Measurements from ENCODE around the gene EHF. TPM values are rescaled to one million over a fixed set of nuclear protein-coding genes. Genes with fewer than 3 reads are reported as not detected.

EHF gene
- total and polyA plus RNA-seq, 9 of the 15 experiments (the other 6 are each of a cell fraction or from before 2014, with no cell fraction given) = 0.04 to 0.54 (median 0.37) TPM

DNA sequence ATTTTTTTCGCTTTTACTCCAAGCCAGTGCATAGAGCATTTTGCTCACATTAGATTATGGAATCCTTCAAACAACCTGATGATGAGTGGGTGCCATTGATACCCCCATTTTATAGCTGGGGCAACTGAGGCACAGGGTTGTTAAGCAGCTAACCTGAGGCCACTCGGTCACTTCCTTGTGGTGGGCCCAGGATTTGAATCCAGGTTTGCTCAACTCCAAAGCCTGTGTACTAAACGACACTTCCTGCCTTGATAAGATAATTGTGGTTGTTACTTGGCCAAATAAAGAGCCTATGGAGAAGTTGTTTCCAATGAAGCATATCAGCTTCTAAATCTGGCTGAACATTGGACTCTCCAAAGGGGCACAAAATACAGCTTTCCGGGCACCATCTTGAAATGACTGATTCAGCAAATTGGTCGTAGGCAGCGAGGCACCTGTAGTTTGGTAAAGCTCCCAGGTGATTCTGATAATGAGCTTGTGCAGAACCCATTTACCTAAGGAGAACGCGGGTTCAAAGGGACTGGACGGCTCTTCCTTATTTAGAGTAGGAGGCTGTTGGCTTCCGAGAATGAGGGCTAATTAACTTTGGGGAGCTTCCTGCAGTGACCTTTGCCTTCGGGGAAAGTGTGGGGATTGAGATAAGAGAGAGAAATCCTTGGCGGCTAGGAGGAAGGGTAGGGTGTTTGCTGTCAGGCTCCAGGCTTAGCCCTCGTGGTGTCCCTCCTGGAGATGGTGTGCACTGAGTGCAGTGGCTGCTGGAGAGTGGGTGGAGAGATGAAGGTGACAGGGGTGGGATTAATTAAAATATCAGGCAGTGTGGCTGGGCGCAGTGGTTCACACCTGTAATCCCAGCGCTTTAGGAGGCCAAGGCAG is 17.5 kb upstream of the EHF start (continued):
- peak; percentile 73; the same call in 1 of the 2 replicates for TF ChIP-seq ZBTB2 (IDR thresholded peaks at IDR 0.05)
- TF ChIP-seq EWSR1 (IDR thresholded peaks at IDR 0.05; ENCODE audit: borderline replicate concordance, low read depth, partially characterized antibody) = no peak
- no peak for TF ChIP-seq MCM3 (IDR thresholded peaks at IDR 0.05)
- no peak; the same call in 1 of the 2 replicates for TF ChIP-seq NR2C2 (CRISPR knock-in tag; IDR thresholded peaks at IDR 0.05)
- TF ChIP-seq NR2C2 (tag; IDR thresholded peaks at IDR 0.05) = peak; percentile 95
- TF ChIP-seq, protein P1, sequence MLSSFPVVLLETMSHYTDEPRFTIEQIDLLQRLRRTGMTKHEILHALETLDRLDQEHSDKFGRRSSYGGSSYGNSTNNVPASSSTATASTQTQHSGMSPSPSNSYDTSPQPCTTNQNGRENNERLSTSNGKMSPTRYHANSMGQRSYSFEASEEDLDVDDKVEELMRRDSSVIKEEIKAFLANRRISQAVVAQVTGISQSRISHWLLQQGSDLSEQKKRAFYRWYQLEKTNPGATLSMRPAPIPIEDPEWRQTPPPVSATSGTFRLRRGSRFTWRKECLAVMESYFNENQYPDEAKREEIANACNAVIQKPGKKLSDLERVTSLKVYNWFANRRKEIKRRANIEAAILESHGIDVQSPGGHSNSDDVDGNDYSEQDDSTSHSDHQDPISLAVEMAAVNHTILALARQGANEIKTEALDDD (IDR thresholded peaks at IDR 0.05) = peak; percentile 47
- no peak for TF ChIP-seq AFF4 (CRISPR knock-in tag; IDR thresholded peaks at IDR 0.05)
- peak in 1 of 2 experiments; percentile 97; a peak in 3 of 4 replicates for TF ChIP-seq HDAC1 (IDR thresholded peaks at IDR 0.05)
- TF ChIP-seq MNT (conservative IDR thresholded peaks at IDR 0.05) = peak; percentile 73 to 91; a peak in 3 of 4 replicates
- peak; percentile 81 for TF ChIP-seq EP400 (IDR thresholded peaks at IDR 0.05)
- TF ChIP-seq, protein P2, sequence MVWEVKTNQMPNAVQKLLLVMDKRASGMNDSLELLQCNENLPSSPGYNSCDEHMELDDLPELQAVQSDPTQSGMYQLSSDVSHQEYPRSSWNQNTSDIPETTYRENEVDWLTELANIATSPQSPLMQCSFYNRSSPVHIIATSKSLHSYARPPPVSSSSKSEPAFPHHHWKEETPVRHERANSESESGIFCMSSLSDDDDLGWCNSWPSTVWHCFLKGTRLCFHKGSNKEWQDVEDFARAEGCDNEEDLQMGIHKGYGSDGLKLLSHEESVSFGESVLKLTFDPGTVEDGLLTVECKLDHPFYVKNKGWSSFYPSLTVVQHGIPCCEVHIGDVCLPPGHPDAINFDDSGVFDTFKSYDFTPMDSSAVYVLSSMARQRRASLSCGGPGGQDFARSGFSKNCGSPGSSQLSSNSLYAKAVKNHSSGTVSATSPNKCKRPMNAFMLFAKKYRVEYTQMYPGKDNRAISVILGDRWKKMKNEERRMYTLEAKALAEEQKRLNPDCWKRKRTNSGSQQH (CRISPR knock-in tag; IDR thresholded peaks at IDR 0.05) = peak; percentile 56; the same call in 1 of the 2 replicates
- peak; percentile 97 for TF ChIP-seq CBFA2T3 (IDR thresholded peaks at IDR 0.05)
- TF ChIP-seq BACH1 (tag; IDR thresholded peaks at IDR 0.05) = peak; percentile 65; the same call in 1 of the 2 replicates
- peak; percentile 93 for TF ChIP-seq EGR1 (conservative IDR thresholded peaks at IDR 0.05)

All from K562 (cell line).